HG03103 (cell line): ENCODE results near the gene GADL1.

Source experiments
- ATAC-seq: cut with Tn5 transposase; IDR thresholded peaks from one replicate; pipeline ENCODE4 v1.9.1; 2021; ENCODE audit warnings: low read depth; ENCODE audit not compliant: unreplicated experiment

Gene GADL1

DNA sequence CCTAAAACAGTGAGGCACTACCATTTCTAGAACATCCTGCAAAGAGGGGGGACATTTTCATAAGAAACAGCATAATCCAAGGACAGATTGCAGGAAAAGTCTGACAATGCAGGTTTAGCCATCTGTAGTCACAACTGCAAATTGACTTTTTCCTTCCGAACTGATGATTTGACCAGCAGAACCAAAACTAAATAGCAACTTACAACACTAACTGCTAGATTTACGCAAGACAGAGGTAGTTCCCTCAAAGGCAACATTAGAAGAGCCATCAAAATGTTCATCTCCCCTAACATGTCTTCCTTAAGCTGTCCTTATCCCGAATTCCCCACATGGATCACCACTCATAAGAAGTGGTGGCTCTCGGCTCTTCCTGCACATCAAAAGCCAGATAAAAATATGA, 129.6 kb downstream of the GADL1 start:
- no peak for ATAC-seq

DNA sequence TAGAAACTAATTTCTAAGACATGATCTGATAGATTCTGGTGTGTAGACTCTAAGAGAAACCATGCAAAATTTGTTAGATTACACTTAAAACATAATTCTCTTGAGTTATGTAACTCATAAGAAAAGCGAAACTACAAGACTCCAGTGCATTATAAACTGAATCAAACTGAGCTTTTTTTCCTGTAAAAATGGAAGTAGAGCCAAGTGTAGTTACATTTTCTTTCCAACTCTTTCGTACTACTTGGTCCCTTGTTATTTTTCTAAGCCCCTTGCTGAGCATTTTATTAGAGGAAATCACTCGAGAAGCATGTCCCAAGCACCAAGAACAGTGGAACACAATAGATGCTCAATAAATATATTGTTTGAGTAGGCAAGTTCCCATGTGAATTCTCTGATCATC, 130.2 kb downstream of the GADL1 start:
- ATAC-seq, result no peak

DNA sequence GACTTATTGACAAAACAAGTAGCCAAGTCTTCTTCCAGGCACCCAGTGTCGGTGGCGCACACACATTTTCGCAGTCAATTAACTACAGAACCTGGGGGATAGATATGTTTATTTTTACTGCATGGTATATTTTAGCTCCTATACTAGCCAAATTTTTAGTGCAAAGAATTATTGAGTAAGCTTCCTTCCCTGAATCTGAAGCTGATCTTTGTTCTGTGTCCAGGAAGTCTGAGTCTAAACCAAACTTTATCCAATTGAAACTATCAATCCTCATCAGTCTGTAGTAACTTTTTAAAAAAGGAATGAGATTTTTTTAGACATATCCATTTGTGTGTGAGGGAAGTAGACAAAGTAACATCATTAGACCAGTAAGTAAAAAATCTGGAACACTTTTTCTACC, 133.1 kb downstream of the GADL1 start:
- ATAC-seq, result no peak

DNA sequence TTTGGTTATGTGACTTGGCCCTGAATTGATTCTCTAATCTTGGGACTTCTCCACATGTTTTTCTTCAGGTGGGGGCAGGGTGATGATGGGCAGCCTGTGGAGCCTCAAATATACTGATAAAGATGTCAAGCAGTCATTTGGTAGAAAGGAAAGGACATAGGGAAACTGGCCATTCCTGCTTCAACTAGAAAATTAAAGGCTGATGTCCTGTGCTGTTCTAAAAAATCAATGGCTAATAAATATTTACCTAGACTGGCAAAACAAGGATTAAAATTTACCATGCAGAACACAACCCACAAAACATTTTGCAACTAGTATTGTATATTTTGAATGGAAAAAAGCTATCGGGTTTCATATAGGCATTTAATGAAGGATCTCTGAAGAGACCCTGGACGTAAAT, 133.7 kb downstream of the GADL1 start:
- ATAC-seq, result no peak

DNA sequence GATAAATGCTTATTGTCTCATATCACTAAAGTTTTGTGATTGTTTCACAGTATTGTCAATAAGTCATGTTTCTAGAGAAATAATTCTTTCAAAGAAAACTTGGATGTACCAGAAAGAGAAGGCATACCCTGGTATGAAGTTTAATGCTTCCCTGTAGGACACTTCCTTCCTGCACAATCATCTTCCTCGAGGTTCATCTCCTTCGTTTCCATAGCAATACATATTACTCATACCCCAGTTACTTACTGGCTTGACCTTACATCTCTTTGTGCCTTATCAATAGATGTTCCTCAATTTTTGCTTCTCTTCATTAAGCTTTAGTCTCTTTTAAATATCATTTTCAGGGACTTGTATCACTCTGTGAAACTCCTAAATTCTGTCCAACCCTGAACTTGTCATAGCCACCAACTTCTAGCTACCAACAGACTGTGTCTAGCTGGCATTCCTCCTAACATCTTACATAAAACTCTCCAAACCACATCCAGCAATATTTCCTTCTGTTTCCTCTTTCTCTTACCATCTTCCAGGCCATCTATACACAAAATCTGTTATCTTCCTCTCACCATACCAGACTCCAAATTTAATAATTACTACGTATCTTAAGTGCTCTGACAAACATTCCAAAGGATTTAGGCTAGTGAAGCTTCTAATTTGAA, 134.3 kb downstream of the GADL1 start:
- no peak for ATAC-seq

DNA sequence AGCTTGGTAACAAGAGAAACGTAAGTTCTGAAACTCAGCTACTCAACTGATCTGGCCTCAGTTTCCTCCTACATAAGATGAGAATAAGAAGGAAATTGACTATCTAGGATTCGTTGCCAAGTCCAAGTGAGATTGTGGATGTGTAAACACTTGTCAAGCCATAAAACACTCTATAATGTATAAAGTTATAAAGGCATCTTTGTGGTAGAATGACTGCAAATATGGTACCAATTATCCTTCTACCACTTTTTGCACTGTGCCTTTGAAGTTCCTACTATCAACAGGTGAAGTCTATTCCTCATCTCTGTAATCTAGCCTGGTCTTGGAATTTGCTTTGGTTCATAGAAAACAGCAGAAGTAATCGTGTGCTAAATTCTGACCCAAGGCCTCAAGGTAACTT, 138.2 kb downstream of the GADL1 start:
- ATAC-seq, result no peak

DNA sequence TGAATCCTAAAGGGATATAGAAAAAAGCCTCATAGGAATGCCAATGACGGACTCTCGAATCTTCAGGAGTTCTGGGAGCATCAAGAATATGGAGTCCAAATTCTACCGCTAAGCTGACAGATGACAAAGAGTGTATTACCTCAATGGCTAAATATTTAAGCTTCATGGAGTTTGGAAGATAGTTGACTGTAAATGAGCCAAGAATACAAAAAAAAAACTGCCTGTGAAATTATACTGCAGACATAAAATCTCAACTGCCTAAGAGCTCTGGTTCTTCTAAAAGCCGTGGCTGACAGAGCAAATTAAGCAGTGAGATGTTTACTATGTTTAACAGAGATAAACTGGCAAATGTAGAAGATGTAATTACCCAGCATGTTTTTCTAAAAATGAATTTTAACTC, 140.0 kb downstream of the GADL1 start:
- no peak for ATAC-seq

DNA sequence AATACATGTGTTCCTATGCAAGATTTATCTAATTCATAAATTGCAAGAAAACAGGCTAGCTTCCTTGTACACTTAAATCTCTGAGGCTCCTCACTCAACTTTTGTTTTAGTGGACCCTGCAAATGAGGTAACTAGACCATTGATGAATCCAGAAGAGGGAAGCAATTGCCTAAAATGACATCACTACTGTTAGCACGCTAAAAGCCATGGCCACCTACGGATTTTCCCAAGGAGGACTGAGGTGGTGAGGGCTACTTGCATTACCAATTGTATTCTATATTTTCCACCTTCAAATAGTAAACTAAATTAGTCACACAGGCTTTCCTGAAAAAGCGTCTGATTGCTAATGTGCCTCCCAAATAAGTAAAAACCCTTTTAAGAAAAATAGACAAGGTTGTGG, 140.7 kb downstream of the GADL1 start:
- ATAC-seq, result no peak

DNA sequence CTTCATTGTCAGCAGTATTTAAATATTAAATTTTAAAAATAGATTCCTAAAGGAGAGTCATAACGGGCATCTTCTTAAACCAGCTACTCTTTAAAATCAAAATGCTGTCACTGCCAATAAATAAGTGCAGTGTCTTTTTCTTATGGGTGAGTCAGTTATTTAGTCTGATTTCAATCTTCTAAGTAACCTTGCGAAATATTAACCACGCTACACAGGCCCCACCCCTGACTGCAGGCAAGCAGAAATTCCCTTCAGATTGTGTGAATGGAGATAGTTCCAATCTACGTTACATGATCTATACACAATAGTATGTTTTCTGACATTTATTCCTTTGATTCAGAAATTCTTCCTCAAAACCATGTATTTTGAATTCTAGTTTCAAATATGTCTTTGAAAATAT, 141.5 kb downstream of the GADL1 start:
- no peak for ATAC-seq

DNA sequence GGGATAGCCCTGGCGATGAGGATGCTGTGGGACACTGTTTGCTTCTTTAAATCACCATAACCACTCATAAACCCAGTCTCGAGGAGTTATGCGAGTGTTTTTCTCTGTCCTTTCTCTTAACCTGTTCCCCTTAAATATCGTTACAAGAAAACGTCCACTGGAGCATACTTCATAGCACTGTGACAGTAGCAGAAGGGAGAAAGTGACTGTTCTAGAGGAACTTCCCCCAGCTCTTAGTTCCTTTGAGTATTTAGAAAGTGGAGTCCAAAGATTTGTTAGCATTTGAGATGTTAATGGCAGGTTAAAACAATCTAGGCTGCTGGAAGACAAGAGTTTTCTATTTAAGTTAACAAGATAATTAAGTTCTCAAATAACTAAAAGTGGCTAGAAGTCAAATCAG, 142.0 kb downstream of the GADL1 start:
- no peak for ATAC-seq

DNA sequence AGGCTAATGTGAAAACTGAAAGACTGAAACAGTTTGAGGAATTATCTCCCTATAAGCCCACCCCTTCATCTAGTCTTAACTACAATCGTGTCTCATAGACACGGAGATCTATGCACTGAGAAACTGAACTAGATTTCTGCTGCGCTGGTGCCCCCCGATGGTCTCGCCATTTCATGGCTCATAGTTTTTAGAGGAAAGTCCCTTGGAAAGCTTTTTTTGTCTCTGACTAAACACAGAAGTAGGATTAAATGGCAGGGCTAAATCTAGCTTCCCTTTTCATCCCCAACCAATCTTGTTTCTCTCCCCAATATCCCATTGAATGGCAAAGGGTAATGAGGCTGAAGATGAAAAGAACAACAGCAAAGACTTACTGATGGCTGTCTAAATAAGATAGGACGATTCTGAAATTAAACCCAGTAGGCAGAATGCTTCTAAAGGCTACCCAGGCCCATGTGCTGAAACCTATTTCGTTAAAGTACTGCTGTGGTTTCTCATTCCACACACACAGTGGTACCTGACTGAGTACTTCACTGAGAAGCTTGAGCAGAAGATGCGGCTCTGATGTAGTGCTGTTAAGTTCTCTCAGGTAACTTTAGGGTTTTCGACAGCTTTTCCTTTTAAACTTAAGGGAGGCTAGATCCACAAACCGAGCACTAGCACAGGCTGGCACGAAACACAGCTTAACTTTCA, 142.7 kb downstream of the GADL1 start:
- no peak for ATAC-seq

DNA sequence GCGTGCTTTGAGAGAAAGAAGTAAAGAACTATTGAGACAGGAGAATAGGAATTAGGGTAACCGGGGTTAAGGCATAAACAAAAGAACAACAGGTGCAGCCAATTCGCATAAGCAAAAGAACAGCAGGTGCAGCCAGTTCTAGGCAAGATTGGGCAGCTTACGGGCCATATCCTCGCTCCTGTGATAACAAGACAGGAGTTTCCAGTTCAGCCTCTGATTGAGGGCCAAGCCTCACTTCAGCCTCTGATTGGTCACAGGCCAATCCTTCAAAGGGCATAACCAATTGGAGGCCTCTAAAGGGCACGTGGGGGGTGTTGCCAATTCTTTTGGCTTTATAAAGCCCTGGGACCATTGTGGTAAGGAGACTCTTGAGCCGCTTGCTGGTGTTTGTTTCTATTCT, 143.5 kb downstream of the GADL1 start:
- no peak for ATAC-seq

DNA sequence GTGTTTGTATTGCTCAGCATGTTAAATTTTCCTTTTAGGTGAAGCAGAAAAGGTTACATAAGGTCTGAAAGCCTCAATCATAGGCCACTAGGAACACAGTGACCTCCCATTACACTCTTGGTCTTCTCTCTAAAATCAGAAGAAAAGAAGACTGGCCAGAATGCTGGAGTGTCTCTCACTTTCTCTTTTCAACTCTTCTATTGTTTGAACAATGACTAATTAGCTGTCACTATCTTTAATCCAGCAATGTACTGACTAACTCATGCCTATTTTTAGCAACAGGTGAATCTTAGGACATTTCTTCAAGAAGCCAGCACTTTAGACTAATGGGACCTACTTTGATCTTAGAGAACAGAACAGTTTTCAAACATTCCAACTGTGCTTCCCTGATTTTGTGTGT, 145.2 kb downstream of the GADL1 start:
- no peak for ATAC-seq

DNA sequence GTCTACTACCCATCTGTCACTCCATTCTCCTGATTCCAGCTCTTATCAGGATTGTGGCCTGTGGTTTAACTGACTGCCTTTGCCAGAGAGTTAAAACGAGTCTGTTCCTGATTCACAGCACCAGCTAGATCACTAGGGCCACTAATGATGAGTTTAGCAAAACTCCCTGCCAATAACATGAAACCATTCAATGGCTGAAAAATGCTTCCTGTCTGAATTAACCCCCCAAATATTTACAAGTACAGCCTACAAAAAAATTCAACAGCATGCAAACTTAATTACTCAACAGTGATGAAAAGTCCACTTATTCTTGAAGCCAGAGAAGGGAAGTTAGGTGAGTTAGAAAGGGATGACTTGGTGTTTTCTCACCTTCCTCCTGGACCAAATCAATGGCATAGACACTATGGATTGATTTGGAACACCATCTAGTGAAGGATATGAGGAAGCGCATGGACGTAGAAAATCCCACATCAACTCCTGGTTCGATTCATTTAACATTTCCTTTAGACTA, 146.6 kb downstream of the GADL1 start:
- ATAC-seq, result no peak

DNA sequence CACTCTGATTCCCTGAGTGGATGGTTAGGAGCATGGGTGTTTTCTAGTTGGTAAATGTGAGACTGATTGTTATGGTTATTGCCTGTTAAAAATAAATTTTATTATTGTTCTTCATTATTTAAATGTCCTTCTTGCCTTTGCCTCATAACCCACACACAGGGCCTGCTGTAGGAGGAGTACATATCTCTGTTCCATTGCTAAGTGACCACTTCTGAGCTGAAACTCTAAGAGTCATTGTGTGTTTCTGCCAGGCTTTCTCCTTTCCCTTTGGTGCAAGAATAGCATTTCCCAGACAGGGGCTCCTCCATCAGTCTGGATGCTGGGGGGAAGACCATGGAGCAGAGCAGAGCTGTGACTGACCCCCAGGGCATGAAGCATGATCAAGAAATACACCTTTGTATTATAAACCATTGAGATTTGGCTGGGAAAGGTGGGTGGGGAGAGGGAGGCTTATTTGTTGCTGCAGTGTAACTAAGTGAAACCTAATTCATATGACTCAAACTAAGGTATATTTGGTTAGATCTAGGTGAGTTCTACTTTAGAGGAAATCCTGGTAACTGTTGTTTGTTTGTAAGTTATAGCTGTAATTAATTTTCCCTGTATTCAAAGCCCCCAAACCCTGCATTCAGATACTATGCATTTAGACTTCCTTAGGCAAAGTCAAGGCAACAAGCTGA, 150.7 kb downstream of the GADL1 start:
- ATAC-seq, result no peak

DNA sequence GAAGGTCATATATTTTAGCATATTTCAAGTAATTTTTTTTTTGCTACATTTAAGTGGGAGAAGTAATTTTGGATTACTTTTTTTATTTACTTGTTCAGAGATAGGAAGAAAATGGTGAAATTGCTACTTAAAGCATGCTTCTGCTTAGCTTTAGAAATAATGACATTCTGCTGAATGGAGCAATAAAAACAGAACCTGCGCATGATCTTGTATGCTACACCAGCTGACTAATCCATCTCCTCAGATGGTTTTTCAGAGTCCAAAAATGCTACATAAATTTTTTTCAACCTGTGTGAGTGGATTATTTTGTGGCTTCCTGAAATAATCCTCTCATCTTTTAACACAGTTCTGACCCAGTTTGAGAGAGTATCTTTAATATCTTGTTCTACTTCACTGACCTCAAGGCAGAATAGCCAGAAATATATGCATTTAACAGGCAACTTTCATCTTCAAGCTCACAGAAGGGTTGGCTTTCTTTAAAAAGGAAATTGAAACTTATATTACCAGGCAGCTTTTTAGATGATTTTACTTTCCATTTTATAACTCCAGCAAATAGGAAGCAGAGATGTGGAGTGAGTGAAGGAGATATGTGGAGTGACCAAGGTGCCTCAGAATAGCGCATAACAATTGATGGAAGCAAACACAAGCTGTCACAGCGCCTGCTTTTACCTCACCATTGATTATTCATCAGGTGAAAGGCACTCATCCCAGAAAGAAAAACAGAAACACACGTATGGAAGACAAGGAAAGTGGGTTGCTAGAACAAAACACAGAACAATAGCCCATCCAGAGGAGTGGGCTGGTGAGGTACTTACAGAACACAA, 151.5 kb downstream of the GADL1 start:
- no peak for ATAC-seq

DNA sequence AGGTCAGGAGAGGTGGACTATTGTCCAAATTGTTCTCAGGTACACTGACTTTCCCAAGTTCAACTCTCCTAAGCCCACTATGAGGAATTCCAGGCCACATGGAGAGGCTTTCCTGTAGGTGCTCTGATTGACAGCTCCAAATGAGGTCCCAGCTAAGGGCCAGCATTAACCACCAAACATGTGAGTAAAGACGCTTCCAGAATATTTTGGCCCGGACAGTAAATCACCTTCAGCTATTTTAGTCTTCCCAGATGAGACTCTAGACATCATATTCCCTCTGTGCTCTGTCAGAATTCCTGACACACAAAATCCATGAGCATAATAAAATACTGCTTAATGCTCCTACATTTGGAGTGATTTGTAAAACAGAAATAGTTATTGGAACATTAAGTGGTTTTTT, 152.6 kb downstream of the GADL1 start:
- no peak for ATAC-seq

DNA sequence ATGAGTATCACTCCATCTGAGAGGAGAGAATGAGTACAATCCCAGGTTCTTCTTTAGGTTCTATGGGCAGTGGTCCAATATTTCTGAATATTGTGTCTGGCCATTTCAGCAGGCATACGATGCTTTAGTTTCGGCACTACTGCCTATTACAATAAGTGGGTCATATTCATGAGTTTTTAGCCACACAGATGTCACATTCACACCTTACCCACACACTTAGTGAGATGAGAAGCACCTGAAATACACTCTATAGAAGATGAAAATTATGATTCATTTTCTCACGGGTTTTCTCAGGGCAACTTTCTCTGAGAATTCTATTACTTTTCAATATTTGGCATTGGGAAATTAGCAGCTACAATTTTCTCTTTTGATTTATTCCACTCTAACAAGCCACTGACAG, 155.9 kb downstream of the GADL1 start:
- no peak for ATAC-seq

DNA sequence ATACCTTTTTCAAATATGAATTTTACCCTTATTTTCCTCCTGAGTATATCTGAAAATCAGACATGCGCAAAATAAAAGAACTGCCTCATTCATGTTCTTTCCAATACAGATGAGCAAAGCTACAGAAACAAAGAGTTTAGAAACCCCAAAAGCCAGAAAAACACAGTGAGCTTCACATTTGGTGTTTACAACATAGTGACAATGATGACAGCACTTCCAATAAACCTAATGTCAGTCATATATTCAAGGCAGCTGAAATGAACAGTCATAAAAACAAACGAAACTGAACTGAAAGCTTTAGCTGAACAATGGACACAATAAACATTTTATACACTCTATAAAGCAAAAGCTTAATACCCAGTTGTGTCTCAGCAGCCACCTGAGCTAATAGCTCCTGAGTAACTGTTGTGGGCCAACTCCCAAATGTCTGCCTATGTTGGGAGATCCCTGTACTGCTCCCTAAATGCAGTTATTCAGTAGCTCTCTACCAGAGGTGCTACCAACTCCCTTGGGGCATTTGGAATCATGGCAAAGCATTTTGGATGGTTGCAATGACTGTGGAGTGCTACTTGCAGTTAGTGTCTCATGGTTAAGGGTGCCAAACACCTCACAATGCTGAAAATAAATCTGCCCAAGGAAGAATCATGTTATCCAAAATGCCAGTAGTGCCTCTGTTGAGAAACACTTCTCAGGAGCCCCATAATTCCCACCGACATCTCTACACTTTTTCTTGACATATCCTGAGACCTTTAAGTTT, 156.5 kb downstream of the GADL1 start:
- no peak for ATAC-seq

DNA sequence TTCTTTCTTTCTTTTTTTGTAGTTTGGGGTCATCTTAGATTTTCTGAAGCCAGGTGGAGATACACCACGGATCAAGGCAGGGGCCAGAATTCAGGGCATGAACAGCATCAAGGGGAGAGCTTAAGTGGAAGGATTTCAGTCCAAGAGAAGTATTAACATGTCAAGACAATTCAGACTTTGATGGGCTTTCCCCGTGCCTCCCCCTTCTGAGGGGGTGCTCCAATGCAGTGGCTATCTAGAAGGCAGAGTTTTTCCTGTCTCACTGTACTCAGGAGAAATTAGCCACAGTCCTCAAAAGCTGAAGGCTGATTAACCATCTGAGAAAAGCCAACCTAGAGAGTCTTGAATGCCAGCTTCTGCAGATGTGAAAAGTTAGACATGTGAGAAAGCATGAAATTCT, 160.8 kb downstream of the GADL1 start:
- no peak for ATAC-seq
